HG03045 (cell line): ENCODE measurements around the gene TTC39A.

Source experiments
- ATAC-seq: cut with Tn5 transposase; IDR thresholded peaks from one replicate; pipeline ENCODE4 v1.9.1; 2021; ENCODE audit warnings: mild to moderate bottlenecking, moderate library complexity; ENCODE audit not compliant: unreplicated experiment

The TTC39A gene

DNA sequence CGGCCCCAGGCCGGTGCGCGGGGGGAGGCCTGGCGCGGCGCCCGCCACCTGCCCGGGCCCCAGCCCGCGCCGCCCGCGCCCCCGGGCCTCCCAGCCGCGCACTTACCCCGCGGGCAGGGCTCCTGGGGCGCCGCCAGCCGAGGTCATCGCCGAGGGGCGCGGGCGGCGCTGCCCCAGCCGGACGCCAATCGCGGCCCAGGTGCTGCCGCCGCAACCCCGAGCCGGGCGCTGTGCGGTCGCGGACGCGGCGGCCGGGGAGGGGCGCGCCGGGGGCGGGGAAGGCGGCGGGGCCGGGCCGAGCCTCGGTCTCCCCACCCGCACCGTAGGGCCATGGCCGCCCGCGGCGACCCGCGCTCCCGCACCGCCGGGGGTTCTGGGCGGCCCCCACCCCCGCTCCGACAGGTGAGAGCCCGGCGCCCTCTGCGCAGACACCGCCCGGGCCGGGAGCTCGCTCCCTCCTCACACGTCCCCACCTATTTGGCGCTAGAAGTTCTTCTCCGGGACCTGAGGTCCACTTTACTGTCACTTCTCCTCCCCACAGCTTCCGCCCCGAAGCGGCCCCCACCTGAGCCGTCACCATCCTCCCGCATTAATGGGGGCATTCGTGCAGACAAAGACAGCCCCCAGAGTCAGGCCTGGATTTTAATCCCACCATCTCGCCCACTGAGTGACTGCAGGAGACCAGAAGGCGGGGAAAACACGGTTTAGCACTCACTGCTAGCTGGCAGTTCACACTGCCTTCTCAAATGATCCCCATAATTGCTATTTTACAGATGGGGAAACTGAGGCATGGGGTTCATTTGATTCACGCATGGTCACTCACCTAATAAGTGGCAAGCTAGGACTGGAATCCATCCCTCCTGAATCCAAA lies at the start of gene TTC39A:
Gene TTC39A, minus strand, starts transcription at position 232 of the 871 bp plus-strand sequence. Its CDS starts 85 bp downstream, at position 147.
- no peak for ATAC-seq

DNA sequence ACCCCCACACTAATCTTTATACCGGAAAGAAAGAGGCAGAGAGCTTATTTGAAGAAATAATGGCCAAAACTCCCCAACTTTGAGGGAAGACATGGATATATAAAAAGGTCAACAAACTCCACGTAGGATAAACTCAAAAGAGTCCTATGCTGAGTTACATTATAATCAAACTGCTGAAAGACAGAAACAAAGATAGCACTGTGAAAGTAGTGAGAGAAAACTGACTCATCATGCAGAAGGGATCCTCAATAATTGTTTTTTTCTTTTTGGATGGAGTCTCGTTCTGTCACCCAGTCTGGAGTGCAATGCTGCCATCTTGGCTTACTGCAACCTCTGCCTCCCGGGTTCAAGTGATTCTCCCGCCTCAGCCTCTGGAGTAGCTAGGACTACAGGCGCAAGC lies 48.5 kb upstream of the TTC39A start:
- no peak for ATAC-seq

DNA sequence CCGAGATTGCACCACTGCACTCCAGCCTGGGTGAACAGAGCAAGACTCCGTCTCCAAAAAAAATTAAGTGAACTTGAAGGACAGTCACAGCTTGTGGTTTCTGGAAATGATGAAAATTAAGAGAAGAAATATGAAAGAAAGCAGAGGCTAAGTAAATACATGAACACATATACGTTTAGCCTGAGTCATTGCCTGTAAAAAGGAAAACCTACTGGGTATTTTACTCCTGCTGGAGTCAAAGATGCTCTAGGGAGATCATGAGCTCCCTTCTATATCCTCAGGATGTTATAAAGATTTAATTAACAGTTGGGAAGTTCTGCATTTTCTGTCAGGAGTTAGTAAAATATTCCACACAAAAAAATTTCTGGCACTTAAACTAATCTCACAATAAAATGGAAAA lies 43.5 kb upstream of the TTC39A start:
- ATAC-seq, result no peak

GRCh38 chr1:51372561-51372960 lies 42.2 kb upstream of the TTC39A start:
- ATAC-seq, result no peak

GRCh38 chr1:51369171-51369570 lies 38.8 kb upstream of the TTC39A start:
- ATAC-seq, result no peak

- ATAC-seq, result no peak
Measured at GRCh38 chr1:51365774-51366173, 35.4 kb upstream of the TTC39A start.

- ATAC-seq, result no peak
Measured at GRCh38 chr1:51359879-51360278, 29.5 kb upstream of the TTC39A start.

GRCh38 chr1:51355382-51355781 lies 25.0 kb upstream of the TTC39A start:
- no peak for ATAC-seq

- no peak for ATAC-seq
Measured at GRCh38 chr1:51354416-51354815, 24.1 kb upstream of the TTC39A start.

- no peak for ATAC-seq
Measured at GRCh38 chr1:51351907-51352306, 21.5 kb upstream of the TTC39A start.

DNA sequence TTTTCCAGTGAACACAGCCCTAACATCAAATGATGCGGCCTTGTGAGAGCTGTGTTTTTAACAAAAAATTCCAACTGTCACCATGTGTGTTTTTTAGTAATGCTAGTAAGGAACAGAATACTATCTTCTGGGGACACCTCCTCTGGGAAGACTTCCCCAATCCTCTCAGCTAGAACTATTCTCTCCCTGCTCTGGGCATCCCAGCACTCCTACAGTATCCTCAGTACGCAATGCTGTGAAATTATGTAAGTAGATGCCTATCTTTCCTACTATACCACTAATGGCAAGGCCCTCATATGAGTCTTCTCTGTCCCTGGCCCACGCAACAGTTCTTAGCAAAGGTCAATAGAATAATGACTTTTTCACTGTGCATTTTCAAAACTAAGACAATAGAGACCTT lies 19.5 kb upstream of the TTC39A start:
- no peak for ATAC-seq

- no peak for ATAC-seq
Measured at GRCh38 chr1:51348147-51348527, 17.8 kb upstream of the TTC39A start.

DNA sequence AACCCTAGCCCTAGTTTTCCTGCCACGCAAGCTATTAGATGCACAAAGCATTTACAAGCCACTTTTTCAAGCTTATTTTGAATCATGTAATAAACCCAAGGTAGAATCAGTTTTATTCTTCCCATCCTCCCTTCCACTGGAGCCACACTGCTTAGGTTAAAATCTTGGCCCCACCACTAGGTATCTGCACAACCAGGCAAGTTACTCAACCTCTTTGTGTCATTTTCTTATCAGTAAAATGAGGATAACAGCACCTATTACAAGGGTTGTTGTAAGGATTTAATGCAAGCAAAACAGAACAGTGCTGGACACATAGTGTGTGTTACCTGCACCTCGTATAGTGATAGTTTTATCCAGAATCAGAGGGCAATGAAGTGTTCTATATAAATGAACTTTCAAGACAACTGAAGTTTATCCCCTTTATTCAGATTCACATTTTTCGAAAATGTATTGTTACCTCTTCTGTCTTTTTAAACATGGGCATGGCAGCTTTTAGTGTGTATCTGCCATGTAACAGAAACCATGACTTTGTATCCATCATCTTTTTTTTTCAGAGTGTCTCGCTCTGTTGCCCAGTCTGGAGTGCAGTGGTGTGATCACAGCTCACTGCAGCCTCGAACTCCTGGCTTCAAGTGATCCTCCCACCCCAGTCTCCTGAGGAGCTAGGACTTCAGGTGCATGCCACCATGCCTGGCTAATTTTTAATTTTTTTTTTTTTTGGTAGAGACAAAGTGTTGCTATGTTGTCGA lies 17.2 kb upstream of the TTC39A start:
- ATAC-seq, result no peak

DNA sequence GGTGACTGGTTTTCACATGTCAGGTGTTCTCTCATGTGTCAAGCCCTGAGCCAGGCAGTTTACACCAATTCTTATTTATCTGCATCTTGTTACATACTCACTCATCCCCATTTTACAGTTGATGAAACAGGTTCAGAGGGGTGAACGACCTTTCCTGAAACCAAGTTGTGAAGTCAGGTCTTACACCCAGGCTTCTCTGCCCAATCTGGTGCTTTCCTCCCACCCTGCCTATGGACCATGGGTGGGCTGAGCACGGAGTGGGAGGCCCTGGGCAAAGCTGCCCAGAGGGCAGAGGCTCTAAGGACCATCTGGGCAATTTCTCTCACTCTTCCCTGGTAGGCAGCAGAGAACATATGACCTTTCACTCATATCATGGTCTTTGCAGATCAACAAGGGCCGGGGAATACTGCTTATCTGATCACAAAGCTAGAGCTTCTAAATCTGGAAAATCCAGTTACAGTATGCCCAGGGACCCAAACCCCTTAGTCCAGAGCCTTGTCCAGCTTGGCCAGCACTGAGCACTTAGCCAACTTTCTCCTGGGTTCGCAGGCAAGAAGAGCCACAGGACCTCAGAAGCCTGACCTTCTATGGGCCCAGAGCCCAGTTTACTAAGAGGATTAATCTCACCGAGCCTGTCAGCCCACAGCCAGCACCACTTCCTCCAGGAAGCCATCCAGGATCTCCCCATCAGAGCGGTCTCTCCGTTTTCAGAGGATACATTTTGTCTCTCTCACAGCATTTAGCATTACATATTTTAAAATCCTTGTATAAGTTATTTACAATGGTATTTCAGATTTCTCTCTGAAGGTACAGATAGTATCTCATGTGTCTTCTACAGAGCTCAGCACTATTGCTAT lies 16.0 kb upstream of the TTC39A start:
- ATAC-seq, result no peak

DNA sequence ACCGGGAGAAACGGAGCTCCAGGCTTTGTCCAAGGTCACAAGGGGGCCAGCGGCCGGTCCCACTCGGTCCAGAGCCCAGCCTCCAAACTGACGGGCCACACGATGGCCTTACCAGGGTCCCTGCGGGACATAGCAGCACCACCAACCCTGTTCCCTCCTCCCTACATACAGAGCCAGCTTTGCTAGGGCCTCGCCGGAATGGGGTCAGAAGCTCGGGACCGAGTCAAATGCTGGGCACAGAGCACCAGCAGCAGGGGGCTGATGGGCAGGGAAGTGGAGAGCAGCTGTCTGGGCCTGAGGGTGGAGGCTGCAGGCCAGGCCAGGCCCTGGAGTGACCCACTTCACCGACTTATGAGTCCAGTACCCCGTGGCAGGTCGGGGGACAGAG lies 14.9 kb upstream of the TTC39A start:
- no peak for ATAC-seq

GRCh38 chr1:51344602-51345299 lies 14.4 kb upstream of the TTC39A start:
- ATAC-seq, result no peak

GRCh38 chr1:51344276-51344601 lies 13.9 kb upstream of the TTC39A start:
- ATAC-seq, result no peak

GRCh38 chr1:51343624-51344023 lies 13.3 kb upstream of the TTC39A start:
- no peak for ATAC-seq

- no peak for ATAC-seq
Measured at GRCh38 chr1:51342591-51343206, 12.3 kb upstream of the TTC39A start.

DNA sequence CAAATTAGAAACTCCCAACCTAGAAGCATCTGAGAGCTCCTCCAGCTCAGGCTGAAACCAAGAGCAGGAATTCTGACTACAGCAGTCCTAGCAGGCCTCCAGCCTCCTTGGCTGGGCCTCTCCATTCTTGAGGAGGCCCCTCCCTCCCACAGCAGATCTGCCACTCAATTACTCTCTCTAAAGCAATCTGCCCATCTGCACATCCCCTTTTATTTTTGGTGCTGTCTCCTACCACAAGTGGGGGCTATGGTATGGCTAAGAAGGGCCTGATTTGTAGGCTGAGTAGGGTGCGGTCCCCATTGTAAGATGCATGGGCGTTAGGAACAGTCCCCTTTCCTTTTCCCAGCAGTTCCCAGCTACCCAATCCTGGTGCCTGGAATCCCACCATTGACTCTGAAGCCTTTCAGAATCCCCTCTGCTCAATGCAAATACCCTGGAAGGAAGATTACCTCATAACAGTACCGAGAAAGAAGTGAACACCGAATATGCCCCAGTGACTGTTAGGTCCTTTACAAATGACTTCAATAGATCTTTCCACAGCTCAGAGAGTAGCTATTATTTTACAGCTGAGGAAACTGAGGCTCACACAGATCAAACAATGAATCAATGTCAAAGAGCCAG lies 11.6 kb upstream of the TTC39A start:
- no peak for ATAC-seq
